B cell (primary cell): Measurements from ENCODE around the gene DCAF7.

ENCODE experiments used
- CTCF ChIP-seq: fragments of 200-600 bp; IDR thresholded peaks from one replicate; pipeline ENCODE4 v1.8.0; 2022; ENCODE audit warnings: antibody characterized with exemption, mild to moderate bottlenecking
- EZH2 ChIP-seq: IDR thresholded peaks from 2 replicates; pipeline ENCODE4 v1.6.1; 2012; ENCODE audit warnings: borderline replicate concordance, low read depth, mild to moderate bottlenecking, moderate library complexity, low read length; ENCODE audit not compliant: insufficient read depth, poor library complexity, severe bottlenecking

DNA sequence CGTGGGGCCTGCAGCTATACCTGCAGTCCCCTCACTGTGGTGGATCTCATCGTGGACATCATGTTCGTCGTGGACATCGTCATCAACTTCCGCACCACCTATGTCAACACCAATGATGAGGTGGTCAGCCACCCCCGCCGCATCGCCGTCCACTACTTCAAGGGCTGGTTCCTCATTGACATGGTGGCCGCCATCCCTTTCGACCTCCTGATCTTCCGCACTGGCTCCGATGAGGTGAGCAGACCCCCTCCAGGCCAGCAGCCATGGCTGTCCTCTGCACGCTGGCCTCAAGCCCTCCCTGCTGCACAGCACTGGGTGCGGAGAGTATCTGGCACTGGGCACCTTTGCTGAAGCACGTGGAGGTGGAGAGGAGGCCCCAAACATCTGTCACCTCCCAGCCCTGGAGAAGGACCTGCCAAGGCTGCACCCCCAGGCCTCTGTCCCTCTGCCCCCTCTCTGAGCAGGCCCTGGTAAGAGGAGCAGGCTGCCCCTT lies 16.2 kb upstream of the DCAF7 start:
- TF ChIP-seq CTCF (no peak), EZH2 (no peak)
